Endometrial microvascular endothelial cells (primary cell): ENCODE measurements around the gene RASGRP1. TPM values are rescaled to one million over a fixed set of nuclear protein-coding genes. Genes with fewer than 3 reads are reported as not detected.

Source experiments
- total RNA-seq: library from RNA; depleted of rRNA; stranded (reverse); fragments of >200 nt; gene quantifications from one replicate; pipeline ENCODE4 v1.2.3, GENCODE V29; 2015; ENCODE audit errors: inconsistent ontology term

The RASGRP1 gene
- total RNA-seq, 1 donor from 2014 or later: not detected

Other genes starting within 250 kb of the RASGRP1 start
- 11.3 TPM for gene FAM98B, start 110.7 kb downstream of the RASGRP1 start, total RNA-seq